Activated T-cell treated with anti-CD3 and anti-CD28 coated beads, Interleukin-2, amount 50 U/mL, for 4 hours (primary cell): ENCODE measurements around the gene ASCL5. TPM values are rescaled to one million over a fixed set of nuclear protein-coding genes. Genes with fewer than 3 reads are reported as not detected.
A peak's percentile ranks its signal among the peaks of the same experiment; 100 is the strongest.

Experiments
- ATAC-seq, 2 donors: fragments of 200-7000 bp; cut with Tn5 transposase; one replicate each; pipeline ENCODE4 v1.10.0; 2021
- DNase-seq: peaks from one replicate; pipeline ENCODE4 v3.0.0-alpha.2; 2020
- H3K27me3 Mint-ChIP-seq: one replicate; pipeline ENCODE4 v1.8.0; 2021; ENCODE audit warnings: low read depth, mixed read lengths
- H3K36me3 Mint-ChIP-seq: one replicate; pipeline ENCODE4 v1.8.0; 2022; ENCODE audit warnings: mixed read lengths; ENCODE audit not compliant: insufficient read depth
- H3K4me1 Mint-ChIP-seq: one replicate; pipeline ENCODE4 v1.8.0; 2021; ENCODE audit warnings: low read depth, mixed read lengths
- H3K4me3 Mint-ChIP-seq: one replicate; pipeline ENCODE4 v1.8.0; 2021; ENCODE audit warnings: mild to moderate bottlenecking, moderate library complexity, mixed read lengths
- H3K9me3 Mint-ChIP-seq: one replicate; pipeline ENCODE4 v1.8.0; 2021; ENCODE audit warnings: mixed read lengths
- total RNA-seq, 3 donors: library from RNA; stranded (reverse); gene quantifications; one replicate each; pipeline ENCODE4 v1.2.1, GENCODE V29; 2021

The ASCL5 gene
- total RNA-seq, 3 donors from 2014 or later, result not detected

GRCh38 chr1:201134405-201134804 is 7.4 kb upstream of the ASCL5 start:
- Mint-ChIP-seq H3K9me3 (no peaks in the 10 kb centered on the region), H3K4me3 (no peak overlapping the region), H3K27me3 (no peaks in the 10 kb centered on the region), H3K36me3 (peaks cover 9% of the 10 kb centered on the region), H3K4me1 (no peaks in the 10 kb centered on the region)
- ATAC-seq, result no peak
- DNase-seq, result no peak

GRCh38 chr1:201131398-201131797 is 4.4 kb upstream of the ASCL5 start:
- Mint-ChIP-seq H3K4me3 (no peak overlapping the region), H3K4me1 (no peaks in the 10 kb centered on the region), H3K36me3 (peaks cover 9% of the 10 kb centered on the region), H3K27me3 (peaks cover 11% of the 10 kb centered on the region), H3K9me3 (no peaks in the 10 kb centered on the region)
- DNase-seq, result no peak
- no peak for ATAC-seq

GRCh38 chr1:201128962-201129361 is 2.0 kb upstream of the ASCL5 start:
- ATAC-seq (no peak), DNase-seq (no peak)
- Mint-ChIP-seq H3K27me3 (peaks cover 23% of the 10 kb centered on the region), H3K9me3 (no peaks in the 10 kb centered on the region), H3K36me3 (peaks cover 1% of the 10 kb centered on the region), H3K4me1 (no peaks in the 10 kb centered on the region), H3K4me3 (no peak overlapping the region)

- no peak overlapping the region for H3K4me3 Mint-ChIP-seq
- no peaks in the 10 kb centered on the region for H3K9me3 Mint-ChIP-seq
- DNase-seq (no peak), ATAC-seq (no peak)
- H3K27me3 Mint-ChIP-seq, result peaks cover 26% of the 10 kb centered on the region
- peaks cover 1% of the 10 kb centered on the region for H3K36me3 Mint-ChIP-seq
- H3K4me1 Mint-ChIP-seq, result no peaks in the 10 kb centered on the region
These were observed 1.5 kb upstream of the ASCL5 start for GRCh38 chr1:201128476-201128875.

DNA sequence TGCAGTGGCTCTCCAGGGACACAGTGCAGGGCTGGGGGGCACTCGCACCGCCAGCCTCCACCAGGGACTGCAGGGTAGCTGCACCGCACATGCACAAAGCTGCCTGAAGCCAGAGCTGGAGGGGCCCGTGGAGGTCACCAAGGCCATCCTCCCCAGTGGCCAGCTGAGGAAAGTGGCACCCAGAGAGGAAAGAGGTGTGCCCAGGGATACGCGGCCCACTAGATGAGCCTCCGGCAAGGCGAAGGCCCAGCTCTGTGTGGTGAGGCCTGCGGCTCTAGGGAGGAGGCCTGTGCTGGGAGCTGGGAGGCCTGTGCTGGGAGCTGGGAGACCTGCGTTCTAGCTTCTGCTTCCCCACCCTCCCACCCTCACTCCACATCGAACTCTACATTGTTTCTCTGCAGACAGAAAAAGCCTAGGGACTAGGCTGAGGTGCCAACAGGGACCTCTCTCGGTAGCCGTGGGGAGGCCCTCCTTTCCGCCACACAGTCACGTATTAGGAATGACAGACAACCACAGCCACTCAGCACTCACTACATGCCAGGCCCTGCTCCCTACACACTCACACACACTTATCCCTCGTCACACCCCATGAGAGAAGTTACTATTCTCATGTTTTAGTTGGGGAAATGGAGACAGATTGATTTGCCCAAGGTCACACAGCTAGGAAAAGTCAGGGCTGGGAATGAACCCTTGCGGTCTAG is 921 bp upstream of the ASCL5 start:
- no peak for ATAC-seq

DNA sequence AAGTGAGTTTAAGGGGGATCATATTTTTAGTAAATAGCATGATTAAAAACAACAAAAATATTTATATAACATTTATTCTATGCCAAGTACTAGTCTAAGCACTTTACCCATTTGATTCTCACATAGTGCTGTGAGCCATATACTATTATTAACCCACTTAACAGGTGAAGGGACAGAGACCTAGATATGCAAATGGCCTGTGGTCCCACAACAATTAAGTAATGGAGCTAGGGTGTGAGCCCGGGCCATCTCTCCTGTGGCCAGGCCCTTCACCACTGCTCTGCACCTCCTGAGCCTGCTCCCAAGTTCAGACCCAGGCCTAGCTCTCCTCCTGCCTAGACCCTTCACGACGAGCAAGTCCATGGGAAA is 537 bp downstream of the ASCL5 start:
- ATAC-seq (no peak), DNase-seq (no peak)
- Mint-ChIP-seq H3K36me3 (no peaks in the 10 kb centered on the region), H3K27me3 (peaks cover 26% of the 10 kb centered on the region), H3K4me1 (no peaks in the 10 kb centered on the region), H3K4me3 (no peak overlapping the region), H3K9me3 (no peaks in the 10 kb centered on the region)

More for the DNA sequence above, 921 bp upstream of the ASCL5 start:
- Mint-ChIP-seq H3K27me3 (peaks cover 26% of the 10 kb centered on the region), H3K4me3 (no peak overlapping the region), H3K4me1 (no peaks in the 10 kb centered on the region), H3K36me3 (peaks cover 1% of the 10 kb centered on the region), H3K9me3 (no peaks in the 10 kb centered on the region)
- no peak for DNase-seq

- Mint-ChIP-seq H3K4me3 (no peak overlapping the region), H3K4me1 (no peaks in the 10 kb centered on the region), H3K9me3 (no peaks in the 10 kb centered on the region), H3K36me3 (no peaks in the 10 kb centered on the region), H3K27me3 (peaks cover 26% of the 10 kb centered on the region)
- ATAC-seq (no peak), DNase-seq (no peak)
These were observed 1.2 kb downstream of the ASCL5 start for GRCh38 chr1:201125800-201126199.

DNA sequence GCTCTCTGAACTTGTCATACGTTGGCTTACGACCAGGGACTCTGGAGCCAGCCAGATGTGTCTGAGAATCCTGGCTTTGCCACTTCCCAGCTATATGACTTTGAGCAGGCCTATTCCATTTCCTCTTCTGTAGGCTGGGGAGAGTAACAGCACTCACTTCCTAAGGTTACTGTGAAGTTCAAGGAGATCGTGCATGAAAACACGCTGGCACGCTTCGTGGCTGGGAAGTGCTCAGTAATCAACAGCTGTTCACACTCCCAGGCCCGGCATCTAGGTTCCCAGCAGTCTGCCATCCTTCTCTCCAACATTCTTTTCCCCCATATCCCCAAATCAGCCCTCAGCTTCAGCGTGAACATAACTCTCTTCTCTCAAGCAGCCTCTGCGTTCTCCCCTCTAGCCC is 2.0 kb downstream of the ASCL5 start:
- no peaks in the 10 kb centered on the region for H3K9me3 Mint-ChIP-seq
- H3K4me3 Mint-ChIP-seq, result no peak overlapping the region
- DNase-seq, result no peak
- no peak for ATAC-seq
- peaks cover 2% of the 10 kb centered on the region for H3K4me1 Mint-ChIP-seq
- no peaks in the 10 kb centered on the region for H3K36me3 Mint-ChIP-seq
- H3K27me3 Mint-ChIP-seq, result peaks cover 26% of the 10 kb centered on the region

- Mint-ChIP-seq H3K9me3 (no peaks in the 10 kb centered on the region), H3K36me3 (no peaks in the 10 kb centered on the region), H3K27me3 (peaks cover 26% of the 10 kb centered on the region), H3K4me3 (no peak overlapping the region), H3K4me1 (peaks cover 8% of the 10 kb centered on the region)
- no peak for DNase-seq
- no peak for ATAC-seq
These were observed 3.1 kb downstream of the ASCL5 start for GRCh38 chr1:201123866-201124265.

GRCh38 chr1:201122321-201122957 is 4.5 kb downstream of the ASCL5 start:
- DNase-seq (no peak), ATAC-seq (no peak)
- no peaks in the 10 kb centered on the region for H3K9me3 Mint-ChIP-seq
- peaks cover 8% of the 10 kb centered on the region for H3K4me1 Mint-ChIP-seq
- no peak overlapping the region for H3K4me3 Mint-ChIP-seq
- peaks cover 18% of the 10 kb centered on the region for H3K27me3 Mint-ChIP-seq
- no peaks in the 10 kb centered on the region for H3K36me3 Mint-ChIP-seq

- Mint-ChIP-seq H3K9me3 (no peaks in the 10 kb centered on the region), H3K4me3 (no peak overlapping the region), H3K27me3 (peaks cover 6% of the 10 kb centered on the region), H3K36me3 (no peaks in the 10 kb centered on the region), H3K4me1 (peaks cover 15% of the 10 kb centered on the region)
- peak in 1 of 2 donors; percentile 27 for ATAC-seq
- peak; percentile 36 for DNase-seq
These were observed 7.5 kb downstream of the ASCL5 start for GRCh38 chr1:201119206-201120197.

- H3K4me3 Mint-ChIP-seq, result no peak overlapping the region
- no peak for ATAC-seq
- no peaks in the 10 kb centered on the region for H3K36me3 Mint-ChIP-seq
- H3K27me3 Mint-ChIP-seq, result no peaks in the 10 kb centered on the region
- peaks cover 16% of the 10 kb centered on the region for H3K4me1 Mint-ChIP-seq
- H3K9me3 Mint-ChIP-seq, result no peaks in the 10 kb centered on the region
- DNase-seq, result no peak
These were observed 10.9 kb downstream of the ASCL5 start for GRCh38 chr1:201116091-201116490.

DNA sequence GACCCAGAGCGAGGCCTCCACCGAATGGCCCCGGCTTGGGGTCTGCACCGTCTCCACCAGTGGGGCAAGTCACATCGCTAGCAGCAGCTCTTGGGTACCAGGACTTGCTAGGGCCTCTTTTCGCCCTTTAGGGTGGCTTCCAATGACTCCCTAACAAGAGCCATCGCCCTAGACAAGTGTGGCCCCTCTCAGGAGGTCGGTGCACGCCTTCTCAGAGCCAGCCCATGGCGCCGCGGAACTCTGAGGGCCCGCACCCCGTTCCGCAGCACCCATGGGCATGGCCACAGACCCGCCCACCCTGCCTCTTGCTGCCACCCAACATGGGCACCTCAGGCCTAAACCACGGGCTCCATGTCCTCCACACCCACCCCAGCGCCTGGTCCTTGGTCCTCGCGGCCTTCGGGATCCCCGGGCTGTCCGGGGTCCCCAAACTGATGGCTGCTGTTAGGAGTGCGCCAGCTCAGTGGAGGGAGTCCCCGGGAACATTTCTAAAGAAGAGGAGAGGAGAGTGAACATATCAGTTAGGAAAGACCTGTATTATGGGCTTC is 11.5 kb downstream of the ASCL5 start:
- Mint-ChIP-seq H3K27me3 (no peaks in the 10 kb centered on the region), H3K9me3 (no peaks in the 10 kb centered on the region), H3K4me1 (peaks cover 16% of the 10 kb centered on the region), H3K36me3 (no peaks in the 10 kb centered on the region), H3K4me3 (no peak overlapping the region)
- ATAC-seq (no peak), DNase-seq (no peak)
